Activated CD4-positive, CD25-positive, alpha-beta regulatory T cell treated with anti-CD3 and anti-CD28 coated beads, Interleukin-2, amount 50 U/mL, for 24 hours (primary cell): ENCODE results near the gene KCNAB3.

Experiments
- ATAC-seq, 2 donors: fragments of 150-1000 bp; cut with Tn5 transposase; one replicate each; pipeline ENCODE4 v1.10.0; 2021; ENCODE audit warnings: mild to moderate bottlenecking in 1 of 2, moderate library complexity in 1 of 2

The KCNAB3 gene

DNA sequence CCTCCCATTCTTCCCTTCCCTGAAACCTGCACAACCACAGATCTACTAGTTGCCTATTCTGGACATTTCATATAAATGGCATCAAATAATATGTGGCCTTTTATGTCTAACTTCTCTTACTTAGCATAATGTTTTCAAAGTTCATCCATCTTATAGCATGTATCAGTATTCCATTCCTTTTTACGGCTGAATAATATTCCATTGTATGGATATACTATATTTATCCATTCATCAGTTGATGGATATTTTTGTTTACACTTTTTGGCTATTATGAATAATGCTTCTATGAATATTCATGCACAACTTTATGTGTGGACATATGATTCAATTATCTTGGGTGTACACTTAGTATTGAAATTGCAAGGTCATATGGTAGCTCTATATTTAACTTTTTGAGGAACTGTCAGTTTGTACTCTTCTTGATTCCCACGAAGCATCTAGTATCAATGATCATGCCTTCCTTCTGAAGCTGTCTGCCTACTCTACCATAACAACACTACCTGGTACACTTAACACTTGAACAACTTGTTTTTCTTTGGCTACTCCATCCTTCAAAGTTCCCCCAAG lies 53.8 kb downstream of the KCNAB3 start:
- ATAC-seq, result no peak

DNA sequence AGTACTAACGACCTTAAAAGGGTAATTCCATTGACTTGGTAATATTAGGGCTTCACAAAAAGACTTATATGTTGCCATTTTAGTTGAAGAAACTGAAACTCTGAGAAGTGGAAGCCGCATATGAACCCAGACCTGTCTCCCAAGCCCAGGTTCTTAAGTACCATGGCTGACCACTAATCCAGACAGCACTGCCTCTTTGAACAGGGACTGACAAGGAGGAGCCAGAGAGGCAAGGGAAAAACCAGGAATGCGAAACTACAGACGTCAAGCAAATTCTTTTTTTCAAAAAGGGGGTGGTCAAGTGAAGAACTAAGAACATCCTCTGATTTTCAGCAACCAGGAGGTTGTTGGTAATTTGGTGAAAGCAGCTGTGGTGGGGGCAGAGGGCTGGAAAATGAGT lies 56.6 kb downstream of the KCNAB3 start:
- ATAC-seq, result no peak
